HEK293 (cell line): ENCODE measurements around the gene EDEM3.

Experiments
- CTCF ChIP-seq: fragments of 450-650 bp; formaldehyde crosslinking; IDR thresholded peaks from 2 replicates; pipeline ENCODE4 v1.5.1; 2016; ENCODE audit warnings: missing biosample characterization, missing genetic modification characterization
- SP2 ChIP-seq: fragments of 450-650 bp; formaldehyde crosslinking; IDR thresholded peaks from 2 replicates; pipeline ENCODE4 v1.5.1; 2016; ENCODE audit warnings: missing biosample characterization, missing genetic modification characterization
- ZNF248 ChIP-seq: fragments of 450-650 bp; formaldehyde crosslinking; IDR thresholded peaks from 2 replicates; pipeline ENCODE4 v1.5.1; 2017; ENCODE audit warnings: missing biosample characterization, missing genetic modification characterization
- ZNF292 ChIP-seq: fragments of 450-650 bp; formaldehyde crosslinking; IDR thresholded peaks from 2 replicates; pipeline ENCODE4 v1.5.1; 2016; ENCODE audit warnings: low read depth, missing biosample characterization, missing genetic modification characterization, borderline replicate concordance
- TF ChIP-seq, protein P1 (sequence below): fragments of 450-650 bp; formaldehyde crosslinking; IDR thresholded peaks from 2 replicates; pipeline ENCODE4 v1.5.1; 2016; ENCODE audit warnings: missing biosample characterization, missing genetic modification characterization
- TF ChIP-seq, protein P2 (sequence below): sonication (generic); formaldehyde crosslinking; IDR thresholded peaks from 2 replicates; pipeline ENCODE4 v1.8.1; 2022; ENCODE audit warnings: mild to moderate bottlenecking, moderate library complexity, missing genetic modification reagents

DNA sequence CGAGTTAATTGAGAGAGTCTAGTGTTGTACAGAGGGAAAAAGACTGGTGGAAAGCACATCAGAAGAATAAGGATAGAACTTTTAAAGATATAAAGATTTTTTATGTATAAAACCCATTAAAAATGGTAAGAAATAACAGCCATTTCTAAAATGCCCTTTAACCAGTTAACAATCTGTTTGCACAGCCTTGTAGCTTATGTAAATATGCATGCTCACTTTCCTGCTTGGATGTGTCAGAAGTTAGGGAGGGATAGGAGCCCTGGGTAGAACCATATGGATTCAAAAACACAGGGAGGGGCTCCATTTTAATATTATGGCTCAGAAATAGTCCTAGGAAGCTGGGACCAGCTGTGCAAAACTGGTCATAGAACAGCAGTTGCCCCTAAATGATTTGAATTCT lies 4.5 kb upstream of the EDEM3 start:
- TF ChIP-seq ZNF292 (no peak), CTCF (tag by site-specific recombination) (no peak), SP2 (tag by site-specific recombination) (no peak), ZNF248 (no peak)
- TF ChIP-seq, protein P1, sequence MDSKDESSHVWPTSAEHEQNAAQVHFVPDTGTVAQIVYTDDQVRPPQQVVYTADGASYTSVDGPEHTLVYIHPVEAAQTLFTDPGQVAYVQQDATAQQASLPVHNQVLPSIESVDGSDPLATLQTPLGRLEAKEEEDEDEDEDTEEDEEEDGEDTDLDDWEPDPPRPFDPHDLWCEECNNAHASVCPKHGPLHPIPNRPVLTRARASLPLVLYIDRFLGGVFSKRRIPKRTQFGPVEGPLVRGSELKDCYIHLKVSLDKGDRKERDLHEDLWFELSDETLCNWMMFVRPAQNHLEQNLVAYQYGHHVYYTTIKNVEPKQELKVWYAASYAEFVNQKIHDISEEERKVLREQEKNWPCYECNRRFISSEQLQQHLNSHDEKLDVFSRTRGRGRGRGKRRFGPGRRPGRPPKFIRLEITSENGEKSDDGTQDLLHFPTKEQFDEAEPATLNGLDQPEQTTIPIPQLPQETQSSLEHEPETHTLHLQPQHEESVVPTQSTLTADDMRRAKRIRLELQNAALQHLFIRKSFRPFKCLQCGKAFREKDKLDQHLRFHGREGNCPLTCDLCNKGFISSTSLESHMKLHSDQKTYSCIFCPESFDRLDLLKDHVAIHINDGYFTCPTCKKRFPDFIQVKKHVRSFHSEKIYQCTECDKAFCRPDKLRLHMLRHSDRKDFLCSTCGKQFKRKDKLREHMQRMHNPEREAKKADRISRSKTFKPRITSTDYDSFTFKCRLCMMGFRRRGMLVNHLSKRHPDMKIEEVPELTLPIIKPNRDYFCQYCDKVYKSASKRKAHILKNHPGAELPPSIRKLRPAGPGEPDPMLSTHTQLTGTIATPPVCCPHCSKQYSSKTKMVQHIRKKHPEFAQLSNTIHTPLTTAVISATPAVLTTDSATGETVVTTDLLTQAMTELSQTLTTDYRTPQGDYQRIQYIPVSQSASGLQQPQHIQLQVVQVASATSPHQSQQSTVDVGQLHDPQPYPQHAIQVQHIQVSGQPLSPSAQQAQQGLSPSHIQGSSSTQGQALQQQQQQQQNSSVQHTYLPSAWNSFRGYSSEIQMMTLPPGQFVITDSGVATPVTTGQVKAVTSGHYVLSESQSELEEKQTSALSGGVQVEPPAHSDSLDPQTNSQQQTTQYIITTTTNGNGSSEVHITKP = no peak
- TF ChIP-seq, protein P2, sequence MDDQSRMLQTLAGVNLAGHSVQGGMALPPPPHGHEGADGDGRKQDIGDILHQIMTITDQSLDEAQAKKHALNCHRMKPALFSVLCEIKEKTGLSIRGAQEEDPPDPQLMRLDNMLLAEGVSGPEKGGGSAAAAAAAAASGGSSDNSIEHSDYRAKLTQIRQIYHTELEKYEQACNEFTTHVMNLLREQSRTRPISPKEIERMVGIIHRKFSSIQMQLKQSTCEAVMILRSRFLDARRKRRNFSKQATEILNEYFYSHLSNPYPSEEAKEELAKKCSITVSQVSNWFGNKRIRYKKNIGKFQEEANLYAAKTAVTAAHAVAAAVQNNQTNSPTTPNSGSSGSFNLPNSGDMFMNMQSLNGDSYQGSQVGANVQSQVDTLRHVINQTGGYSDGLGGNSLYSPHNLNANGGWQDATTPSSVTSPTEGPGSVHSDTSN = no peak
